Mesothelial cell of epicardium (in vitro differentiated cells): ENCODE measurements around the gene SCAPER. TPM values are rescaled to one million over a fixed set of nuclear protein-coding genes. Genes with fewer than 3 reads are reported as not detected.

Source experiments
- DNase-seq, 2 experiments: peaks; one replicate each; pipeline ENCODE4 v3.0.0; 2021; ENCODE audit warnings: low spot score in 2 of 2; ENCODE audit not compliant: unreplicated experiment in 2 of 2
- H3K27ac Mint-ChIP-seq: 2 replicates; pipeline ENCODE4 v1.8.0; 2021; ENCODE audit warnings: mixed read lengths
- H3K27me3 Mint-ChIP-seq: 2 replicates; pipeline ENCODE4 v1.8.0; 2021; ENCODE audit warnings: low read depth, mixed read lengths
- H3K36me3 Mint-ChIP-seq: 2 replicates; pipeline ENCODE4 v1.8.0; 2021; ENCODE audit warnings: mixed read lengths
- H3K4me1 Mint-ChIP-seq: 2 replicates; pipeline ENCODE4 v1.8.0; 2021; ENCODE audit warnings: mixed read lengths
- H3K4me3 Mint-ChIP-seq: 2 replicates; pipeline ENCODE4 v1.8.0; 2021; ENCODE audit warnings: mild to moderate bottlenecking, moderate library complexity, mixed read lengths
- H3K9me3 Mint-ChIP-seq: 2 replicates; pipeline ENCODE4 v1.8.0; 2021; ENCODE audit warnings: mixed read lengths
- CTCF ChIP-seq: fragments of 200-600 bp; sonication (generic); IDR thresholded peaks from one replicate; pipeline ENCODE4 v1.5.0; 2021; ENCODE audit warnings: antibody characterized with exemption; ENCODE audit not compliant: unreplicated experiment
- total RNA-seq: library from RNA; stranded (reverse); gene quantifications from 3 replicates; pipeline ENCODE4 v1.2.1, GENCODE V29; 2021

The SCAPER gene
- total RNA-seq, 1 donor from 2014 or later, result 35.9 TPM

- no peak overlapping the region for H3K4me3 Mint-ChIP-seq
- H3K27me3 Mint-ChIP-seq, result peaks cover 7% of the 10 kb centered on the region
- no peak for TF ChIP-seq CTCF
- peaks cover 2% of the 10 kb centered on the region for H3K36me3 Mint-ChIP-seq
- H3K27ac Mint-ChIP-seq, result no peak overlapping the region
- no peak for DNase-seq
- H3K4me1 Mint-ChIP-seq, result peaks cover 11% of the 10 kb centered on the region
- no peaks in the 10 kb centered on the region for H3K9me3 Mint-ChIP-seq
These were observed 23.1 kb upstream of the SCAPER start for GRCh38 chr15:76928201-76928600.

- H3K27me3 Mint-ChIP-seq, result peaks cover 41% of the 10 kb centered on the region
- H3K36me3 Mint-ChIP-seq, result no peaks in the 10 kb centered on the region
- H3K4me3 Mint-ChIP-seq, result no peak overlapping the region
- no peaks in the 10 kb centered on the region for H3K9me3 Mint-ChIP-seq
- DNase-seq, result no peak
- H3K4me1 Mint-ChIP-seq, result no peaks in the 10 kb centered on the region
- H3K27ac Mint-ChIP-seq, result no peak overlapping the region
- TF ChIP-seq CTCF, result no peak
These were observed 11.2 kb upstream of the SCAPER start for GRCh38 chr15:76916369-76916768.

- no peak for DNase-seq
- Mint-ChIP-seq H3K27ac (no peak overlapping the region), H3K36me3 (no peaks in the 10 kb centered on the region), H3K4me1 (no peaks in the 10 kb centered on the region), H3K9me3 (no peaks in the 10 kb centered on the region), H3K4me3 (no peak overlapping the region), H3K27me3 (peaks cover 28% of the 10 kb centered on the region)
- no peak for TF ChIP-seq CTCF
These were observed 8.6 kb upstream of the SCAPER start for GRCh38 chr15:76913737-76914136.

- no peaks in the 10 kb centered on the region for H3K9me3 Mint-ChIP-seq
- TF ChIP-seq CTCF, result no peak
- no peaks in the 10 kb centered on the region for H3K4me1 Mint-ChIP-seq
- DNase-seq, result no peak
- H3K4me3 Mint-ChIP-seq, result no peak overlapping the region
- no peak overlapping the region for H3K27ac Mint-ChIP-seq
- peaks cover 17% of the 10 kb centered on the region for H3K27me3 Mint-ChIP-seq
- no peaks in the 10 kb centered on the region for H3K36me3 Mint-ChIP-seq
These were observed 7.3 kb upstream of the SCAPER start for GRCh38 chr15:76912430-76912829.

- Mint-ChIP-seq H3K4me1 (peaks cover 31% of the 10 kb centered on the region), H3K36me3 (no peaks in the 10 kb centered on the region), H3K9me3 (no peaks in the 10 kb centered on the region), H3K27ac (peak overlapping the region; percentile 96), H3K27me3 (no peaks in the 10 kb centered on the region), H3K4me3 (peak overlapping the region; percentile 93)
- no peak for DNase-seq
- no peak for TF ChIP-seq CTCF
These were observed 715 bp upstream of the SCAPER start for GRCh38 chr15:76905855-76906254.

GRCh38 chr15:76904461-76905012 is 603 bp downstream of the SCAPER start:
- DNase-seq, result peak in 1 of 2 experiments; percentile 51
- Mint-ChIP-seq H3K9me3 (no peaks in the 10 kb centered on the region), H3K27me3 (no peaks in the 10 kb centered on the region), H3K4me1 (peaks cover 31% of the 10 kb centered on the region), H3K27ac (peak overlapping the region; percentile 95), H3K4me3 (peak overlapping the region; percentile 93), H3K36me3 (peaks cover 2% of the 10 kb centered on the region)
- TF ChIP-seq CTCF, result no peak
